GM13977 (cell line): ENCODE results near the gene SYNE1.

Experiments used
- DNase-seq: peaks from one replicate; pipeline ENCODE4 v3.0.0; 2012; ENCODE audit warnings: low spot score
- in situ Hi-C: fragments of 300-500 bp; cut with MboI; formaldehyde crosslinking; loops from one replicate; pipeline ENCODE4 v1.12.0; 2022; ENCODE audit warnings: low sequenced_read_pairs, low pct_unique_long_range_greater_than_20kb, mixed read lengths, inconsistent platforms; ENCODE audit not compliant: unreplicated experiment
- TF ChIP-seq, protein P1 (sequence below): IDR thresholded peaks from 2 replicates; pipeline ENCODE4 v1.5.1; 2012; ENCODE audit warnings: mild to moderate bottlenecking, control low read depth; ENCODE audit not compliant: insufficient read depth; ENCODE audit errors: extremely low read depth, missing control alignments

Gene SYNE1

DNA sequence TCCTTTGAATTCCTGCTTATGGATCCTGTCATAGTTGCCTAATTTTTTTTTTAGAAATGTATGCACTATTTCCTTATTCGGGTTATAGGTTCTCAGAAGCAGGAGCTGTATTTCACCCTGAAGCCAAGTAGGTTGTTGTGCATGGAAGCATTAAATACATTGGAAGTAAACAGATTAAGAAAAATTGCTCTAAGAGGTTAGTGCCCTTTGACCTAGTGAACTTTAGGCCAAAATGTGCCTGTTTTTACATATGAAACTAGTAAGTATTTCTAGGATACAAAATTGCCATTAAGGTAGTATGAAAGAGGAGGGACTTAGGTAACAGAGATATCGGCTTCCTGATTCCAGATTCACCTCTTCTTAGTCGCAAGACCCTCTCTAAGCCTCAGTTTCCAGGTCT is 377.9 kb downstream of the SYNE1 start:
- TF ChIP-seq, protein P1, sequence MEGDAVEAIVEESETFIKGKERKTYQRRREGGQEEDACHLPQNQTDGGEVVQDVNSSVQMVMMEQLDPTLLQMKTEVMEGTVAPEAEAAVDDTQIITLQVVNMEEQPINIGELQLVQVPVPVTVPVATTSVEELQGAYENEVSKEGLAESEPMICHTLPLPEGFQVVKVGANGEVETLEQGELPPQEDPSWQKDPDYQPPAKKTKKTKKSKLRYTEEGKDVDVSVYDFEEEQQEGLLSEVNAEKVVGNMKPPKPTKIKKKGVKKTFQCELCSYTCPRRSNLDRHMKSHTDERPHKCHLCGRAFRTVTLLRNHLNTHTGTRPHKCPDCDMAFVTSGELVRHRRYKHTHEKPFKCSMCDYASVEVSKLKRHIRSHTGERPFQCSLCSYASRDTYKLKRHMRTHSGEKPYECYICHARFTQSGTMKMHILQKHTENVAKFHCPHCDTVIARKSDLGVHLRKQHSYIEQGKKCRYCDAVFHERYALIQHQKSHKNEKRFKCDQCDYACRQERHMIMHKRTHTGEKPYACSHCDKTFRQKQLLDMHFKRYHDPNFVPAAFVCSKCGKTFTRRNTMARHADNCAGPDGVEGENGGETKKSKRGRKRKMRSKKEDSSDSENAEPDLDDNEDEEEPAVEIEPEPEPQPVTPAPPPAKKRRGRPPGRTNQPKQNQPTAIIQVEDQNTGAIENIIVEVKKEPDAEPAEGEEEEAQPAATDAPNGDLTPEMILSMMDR, result no peak
- in situ Hi-C loops, result loop anchor here (25.0 kb wide), 2 partner anchors 497 to 572 kb away; no protein-coding TSS in a partner anchor
- DNase-seq, result no peak

DNA sequence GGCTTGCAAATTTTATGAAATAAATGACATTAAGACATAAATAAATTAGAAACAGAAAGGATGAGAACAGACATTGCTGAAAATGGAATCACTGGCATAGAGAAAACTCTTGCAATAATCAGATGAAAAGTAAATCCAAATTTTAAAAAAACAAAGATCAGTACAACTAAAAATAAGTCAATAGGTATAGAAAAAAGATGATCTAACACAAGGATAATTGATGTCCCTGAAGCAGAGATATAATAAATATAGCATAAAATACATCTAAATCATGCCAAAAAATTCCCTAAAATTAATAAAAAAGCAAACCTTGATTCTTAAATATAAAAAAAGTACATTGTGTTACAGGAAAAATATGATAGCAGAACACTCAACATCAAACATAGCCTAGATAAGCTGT is 379.6 kb downstream of the SYNE1 start:
- TF ChIP-seq, protein P1, result no peak
- in situ Hi-C loops, result loop anchor here (25.0 kb wide), 2 partner anchors 495 to 570 kb away; no protein-coding TSS in a partner anchor
- no peak for DNase-seq

DNA sequence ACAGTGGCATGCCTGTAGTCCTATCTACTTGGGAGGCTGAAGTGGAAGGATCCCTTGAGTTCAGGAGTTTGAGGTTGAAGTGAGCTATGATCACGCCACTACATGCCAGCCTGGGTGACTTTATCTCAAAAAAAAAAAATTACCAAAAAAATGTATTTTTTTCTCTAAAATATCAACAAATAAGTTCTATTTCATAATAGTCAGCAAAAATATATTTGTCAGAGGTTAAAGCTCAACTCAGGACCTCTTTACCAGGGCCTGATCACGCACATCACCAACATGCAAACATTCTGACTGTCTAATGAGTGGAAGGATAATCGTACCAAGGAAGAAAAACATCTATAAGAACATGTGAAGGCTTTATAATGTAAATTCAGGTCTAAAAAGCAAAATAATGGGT is 387.0 kb downstream of the SYNE1 start:
- no peak for DNase-seq
- TF ChIP-seq, protein P1, result no peak
- in situ Hi-C loops, result loop anchor here (25.0 kb wide), 2 partner anchors 488 to 563 kb away; no protein-coding TSS in a partner anchor

DNA sequence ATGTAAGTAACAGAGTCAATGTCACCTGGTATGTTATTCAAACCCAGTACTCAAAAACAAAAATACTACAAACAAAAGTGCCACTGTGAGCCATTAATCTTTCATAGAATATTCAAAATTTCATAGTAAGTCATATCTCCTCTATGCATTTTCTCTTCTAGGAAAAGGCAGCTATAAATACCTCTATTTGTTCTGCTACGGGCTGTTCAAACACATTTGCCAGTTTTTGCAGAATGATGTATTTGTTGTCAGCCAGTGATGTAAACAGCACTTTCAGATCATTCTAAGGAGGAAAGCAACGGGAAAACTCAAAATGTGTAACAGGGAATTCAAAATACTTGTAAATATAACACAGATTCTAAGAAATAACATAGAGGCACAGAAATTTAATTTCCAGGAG is 388.2 kb downstream of the SYNE1 start:
- in situ Hi-C loops, result no loop called here
- TF ChIP-seq, protein P1, result no peak
- no peak for DNase-seq

DNA sequence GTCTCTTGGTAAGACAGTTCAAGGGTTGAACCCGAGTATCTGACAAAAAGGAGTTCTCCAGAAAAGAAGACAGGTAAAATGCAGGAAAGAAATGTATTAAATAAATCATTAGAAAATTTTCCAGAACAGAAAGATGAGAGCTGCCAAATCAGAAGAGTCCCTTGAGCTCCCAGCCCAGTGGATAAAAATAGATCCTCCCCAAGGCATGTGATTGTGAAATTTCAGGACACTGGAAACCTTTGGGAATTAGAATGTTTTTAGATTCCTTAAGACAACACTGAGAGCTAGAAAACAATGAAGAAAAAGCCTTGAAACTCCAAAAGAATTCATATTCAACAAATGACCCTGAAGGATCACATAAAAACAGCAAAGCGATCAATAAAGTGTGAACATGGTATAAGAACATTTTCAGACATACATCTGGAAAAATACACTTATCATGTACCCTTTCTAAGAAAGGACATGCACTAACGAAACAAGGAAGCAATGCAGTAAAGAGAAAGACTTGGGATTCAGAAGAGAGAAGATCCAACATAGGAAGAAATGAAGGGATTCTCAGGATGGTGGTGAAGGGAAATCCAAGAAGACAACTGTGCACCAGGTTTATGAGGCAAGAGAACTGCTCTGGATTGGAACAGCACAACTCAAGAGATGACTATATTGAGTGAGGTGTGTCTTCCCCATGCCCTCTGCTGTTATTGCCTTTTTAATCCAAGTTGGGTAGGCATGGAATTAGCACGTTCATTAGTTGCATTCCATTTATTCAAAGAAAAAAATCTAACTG is 390.4 kb downstream of the SYNE1 start:
- DNase-seq, result no peak
- TF ChIP-seq, protein P1, result no peak
- in situ Hi-C loops, result no loop called here

DNA sequence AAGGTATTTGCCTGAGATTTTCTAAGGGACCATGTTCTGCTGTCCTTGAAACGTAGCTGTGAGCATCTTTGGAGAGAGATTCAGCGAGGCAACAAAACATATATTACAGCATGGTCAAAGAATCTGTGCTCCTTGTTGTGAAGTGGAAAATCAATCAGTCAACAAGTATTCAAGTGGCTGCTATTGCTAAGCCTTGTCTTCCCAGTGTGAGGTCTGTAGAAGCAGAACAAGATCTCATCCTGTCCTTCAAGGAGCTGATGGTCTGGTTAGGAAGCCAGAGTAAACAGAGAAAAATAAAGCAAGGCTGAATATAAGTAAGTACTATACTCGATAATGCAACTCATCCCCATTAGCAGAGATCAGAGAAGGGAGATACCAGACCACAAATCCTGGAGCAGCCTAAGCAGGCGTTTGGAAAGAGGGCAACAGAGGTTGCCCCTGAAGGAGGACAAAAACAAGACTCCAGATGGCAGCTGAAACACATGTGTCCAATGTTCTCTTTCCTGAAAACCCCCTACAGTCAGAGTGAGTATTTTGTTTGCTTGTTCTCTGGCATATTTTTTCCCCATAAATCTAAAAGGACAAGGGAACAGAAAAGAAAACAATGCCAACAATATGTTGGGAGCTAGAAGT is 392.0 kb downstream of the SYNE1 start:
- TF ChIP-seq, protein P1, result no peak
- DNase-seq, result no peak
- in situ Hi-C loops, result no loop called here
